Measurements from ENCODE around the gene ACTMAP. TPM values are rescaled to one million over a fixed set of nuclear protein-coding genes. Genes with fewer than 3 reads are reported as not detected.
"Not testable (repeated sequence)": the region's sequence is repeated elsewhere in the genome, so short reads cannot be mapped to it uniquely, and the experiment has no call there.

The ACTMAP gene
- total RNA-seq, 1 donor from 2014 or later = 9.5 TPM

DNA sequence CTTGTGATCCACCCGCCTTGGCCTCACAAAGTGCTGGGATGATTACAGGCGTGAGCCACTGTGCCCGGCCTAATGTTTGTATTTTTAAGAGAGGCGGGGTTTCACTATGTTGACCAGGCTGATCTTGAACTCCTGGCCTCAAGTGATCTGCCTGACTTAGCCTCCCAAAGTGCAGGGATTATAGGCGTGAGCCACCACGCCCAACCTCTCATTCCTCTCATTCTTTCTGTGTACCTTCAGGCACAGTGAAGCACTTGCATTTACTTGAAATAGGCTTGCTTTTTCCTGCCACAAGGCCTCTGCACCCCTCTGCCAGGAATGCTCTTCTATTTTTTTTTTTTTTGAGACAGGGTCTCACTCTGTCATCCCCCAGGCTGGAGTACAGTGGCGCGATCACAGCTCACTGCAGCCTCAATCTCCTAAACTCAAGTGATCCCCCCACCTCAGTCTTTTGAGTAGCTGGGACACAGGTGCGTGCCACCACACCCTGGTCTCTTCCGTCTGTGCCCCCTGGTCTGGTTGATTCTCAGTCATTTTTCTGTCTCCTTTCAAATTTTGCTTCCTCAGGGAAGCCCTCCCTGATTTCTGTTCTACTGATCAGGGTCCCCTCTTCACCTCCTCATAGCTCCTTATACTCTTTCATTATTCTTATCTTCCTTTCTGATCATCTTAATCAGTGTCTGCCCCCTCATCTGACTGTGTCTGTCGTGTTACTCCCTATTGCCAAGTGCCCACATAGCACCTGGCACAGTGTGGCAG is 15.1 kb downstream of the ACTMAP start:
- no peak overlapping the region for H3K27ac Mint-ChIP-seq
- no peak for DNase-seq (ENCODE audit: low spot score)
- peaks cover 39% of the 10 kb centered on the region for H3K36me3 Mint-ChIP-seq (ENCODE audit: low read depth)
- peaks cover 10% of the 10 kb centered on the region for H3K4me1 Mint-ChIP-seq (ENCODE audit: low read depth)
- no peaks in the 10 kb centered on the region for H3K9me3 Mint-ChIP-seq
- intact Hi-C loops (cut with micrococcal nuclease) = no loop called here
- no peaks in the 10 kb centered on the region for H3K27me3 Mint-ChIP-seq (ENCODE audit: insufficient read depth)
- H3K4me3 Mint-ChIP-seq = no peak overlapping the region

DNA sequence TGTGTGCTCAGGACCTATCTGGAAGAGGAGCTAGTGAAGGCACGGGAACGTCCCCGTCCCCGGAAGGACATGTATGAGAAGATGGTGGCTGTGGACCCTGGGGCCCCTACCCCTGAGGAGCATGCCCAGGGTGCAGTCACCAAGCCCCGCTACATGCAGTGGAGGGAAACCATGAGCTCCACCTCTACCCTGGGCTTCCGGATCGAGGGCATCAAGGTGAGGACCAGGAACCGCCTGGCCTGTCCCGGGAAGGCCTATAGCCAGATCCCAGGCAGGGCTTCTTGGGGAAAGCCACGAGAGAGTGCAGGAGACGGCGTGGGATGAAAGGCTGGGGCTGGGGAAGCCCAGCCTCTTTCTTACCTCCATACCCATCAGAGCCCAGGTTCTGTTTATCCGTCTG is 17.1 kb downstream of the ACTMAP start:
- Mint-ChIP-seq H3K9me3 (no peaks in the 10 kb centered on the region), H3K27me3 (ENCODE audit: insufficient read depth) (no peaks in the 10 kb centered on the region), H3K4me1 (ENCODE audit: low read depth) (no peaks in the 10 kb centered on the region), H3K4me3 (no peak overlapping the region), H3K27ac (no peak overlapping the region), H3K36me3 (ENCODE audit: low read depth) (peaks cover 33% of the 10 kb centered on the region)
- intact Hi-C loops (cut with micrococcal nuclease) = no loop called here
- DNase-seq (ENCODE audit: low spot score) = no peak

DNA sequence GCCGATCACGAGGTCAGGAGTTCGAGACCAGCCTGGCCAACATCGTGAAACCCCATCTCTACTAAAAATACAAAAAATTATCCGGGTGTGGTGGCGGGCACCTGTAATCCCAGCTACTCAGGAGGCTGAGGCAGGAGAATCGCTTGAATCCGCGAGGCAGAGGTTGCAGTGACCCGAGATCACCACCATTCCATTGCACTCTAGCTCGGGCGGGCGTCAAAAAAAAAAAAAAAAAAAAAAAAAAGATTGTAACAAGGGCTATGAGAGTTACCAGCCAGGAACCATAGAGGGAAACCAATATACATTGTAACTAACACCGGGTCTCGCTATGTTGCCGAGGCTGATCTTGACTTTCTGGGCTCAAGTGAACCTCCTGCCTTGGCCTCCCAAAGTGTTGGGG is 18.0 kb downstream of the ACTMAP start:
- H3K27me3 Mint-ChIP-seq (ENCODE audit: insufficient read depth); H3K9me3 Mint-ChIP-seq; DNase-seq (ENCODE audit: low spot score); H3K4me3 Mint-ChIP-seq; H3K4me1 Mint-ChIP-seq (ENCODE audit: low read depth); intact Hi-C loops (cut with micrococcal nuclease); H3K27ac Mint-ChIP-seq: not testable (repeated sequence)
- H3K36me3 Mint-ChIP-seq (ENCODE audit: low read depth) = peaks cover 31% of the 10 kb centered on the region

DNA sequence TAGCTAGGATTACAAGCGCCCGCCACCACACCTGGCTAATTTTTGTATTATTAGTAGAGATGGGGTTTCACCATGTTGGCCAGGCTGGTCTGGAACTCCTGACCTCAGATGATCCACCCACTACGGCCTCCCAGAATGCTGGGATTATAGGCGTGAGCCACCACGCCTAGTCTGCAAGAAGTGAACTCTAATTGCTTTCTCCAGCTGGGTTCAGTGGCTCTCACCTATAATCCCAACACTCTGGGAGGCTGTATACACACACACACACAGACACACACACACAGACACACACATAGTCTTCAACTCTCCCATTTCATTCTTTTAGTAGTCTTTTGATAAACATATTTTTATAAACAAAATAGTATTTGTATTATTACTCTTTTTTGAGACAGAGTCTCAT is 20.2 kb downstream of the ACTMAP start:
- DNase-seq (ENCODE audit: low spot score) = not testable (repeated sequence)

DNA sequence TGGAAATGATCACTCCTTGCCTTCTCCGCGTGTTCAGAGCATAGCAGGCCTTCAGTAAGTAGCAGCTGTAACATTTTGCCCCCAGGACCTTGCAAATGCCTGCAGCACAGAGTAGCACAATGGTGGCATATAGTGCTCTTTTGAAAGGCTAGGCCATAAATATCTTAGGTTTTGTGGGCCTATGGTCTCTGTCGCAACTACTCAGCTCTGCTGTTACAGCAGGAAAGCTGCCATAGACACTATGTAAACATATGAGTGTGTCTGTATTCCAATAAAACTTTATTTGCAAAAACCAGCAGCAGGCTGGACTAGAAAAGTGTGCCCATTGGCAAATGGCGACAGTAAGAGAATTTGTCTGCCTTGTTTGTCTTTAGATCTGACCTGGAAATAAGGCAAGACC is 24.0 kb downstream of the ACTMAP start:
- Mint-ChIP-seq H3K4me3 (no peak overlapping the region), H3K9me3 (peaks cover 4% of the 10 kb centered on the region), H3K36me3 (ENCODE audit: low read depth) (peaks cover 36% of the 10 kb centered on the region)

More for the DNA sequence above, 20.2 kb downstream of the ACTMAP start:
- H3K4me3 Mint-ChIP-seq; H3K27ac Mint-ChIP-seq; H3K27me3 Mint-ChIP-seq (ENCODE audit: insufficient read depth); intact Hi-C loops (cut with micrococcal nuclease); H3K4me1 Mint-ChIP-seq (ENCODE audit: low read depth); H3K9me3 Mint-ChIP-seq: not testable (repeated sequence)
- H3K36me3 Mint-ChIP-seq (ENCODE audit: low read depth) = peaks cover 34% of the 10 kb centered on the region

GRCh38 chr19:40724855-40725254 is 25.4 kb downstream of the ACTMAP start:
- intact Hi-C loops (cut with micrococcal nuclease) = no loop called here
- peaks cover 18% of the 10 kb centered on the region for H3K4me1 Mint-ChIP-seq (ENCODE audit: low read depth)
- H3K36me3 Mint-ChIP-seq (ENCODE audit: low read depth) = peaks cover 35% of the 10 kb centered on the region
- no peak for DNase-seq (ENCODE audit: low spot score)
- H3K9me3 Mint-ChIP-seq = peaks cover 4% of the 10 kb centered on the region
- no peak overlapping the region for H3K4me3 Mint-ChIP-seq
- H3K27ac Mint-ChIP-seq = no peak overlapping the region
- H3K27me3 Mint-ChIP-seq (ENCODE audit: insufficient read depth) = no peaks in the 10 kb centered on the region

More for the DNA sequence above, 24.0 kb downstream of the ACTMAP start:
- H3K27me3 Mint-ChIP-seq (ENCODE audit: insufficient read depth) = no peaks in the 10 kb centered on the region
- DNase-seq (ENCODE audit: low spot score) = no peak
- peaks cover 8% of the 10 kb centered on the region for H3K4me1 Mint-ChIP-seq (ENCODE audit: low read depth)
- no peak overlapping the region for H3K27ac Mint-ChIP-seq
- intact Hi-C loops (cut with micrococcal nuclease) = no loop called here

GRCh38 chr19:40724315-40724714 is 26.0 kb downstream of the ACTMAP start:
- Mint-ChIP-seq H3K4me3 (no peak overlapping the region), H3K27ac (no peak overlapping the region), H3K4me1 (ENCODE audit: low read depth) (peaks cover 18% of the 10 kb centered on the region), H3K27me3 (ENCODE audit: insufficient read depth) (no peaks in the 10 kb centered on the region), H3K36me3 (ENCODE audit: low read depth) (peaks cover 35% of the 10 kb centered on the region), H3K9me3 (peaks cover 4% of the 10 kb centered on the region)
- no peak for DNase-seq (ENCODE audit: low spot score)
- intact Hi-C loops (cut with micrococcal nuclease) = no loop called here

- no peak overlapping the region for H3K4me3 Mint-ChIP-seq
- H3K36me3 Mint-ChIP-seq (ENCODE audit: low read depth) = peaks cover 35% of the 10 kb centered on the region
- H3K9me3 Mint-ChIP-seq = peaks cover 4% of the 10 kb centered on the region
- no peaks in the 10 kb centered on the region for H3K27me3 Mint-ChIP-seq (ENCODE audit: insufficient read depth)
- peaks cover 18% of the 10 kb centered on the region for H3K4me1 Mint-ChIP-seq (ENCODE audit: low read depth)
- H3K27ac Mint-ChIP-seq = peak overlapping the region; percentile 25
- intact Hi-C loops (cut with micrococcal nuclease) = no loop called here
- DNase-seq (ENCODE audit: low spot score) = no peak
These were observed 26.5 kb downstream of the ACTMAP start for GRCh38 chr19:40723661-40724254.

DNA sequence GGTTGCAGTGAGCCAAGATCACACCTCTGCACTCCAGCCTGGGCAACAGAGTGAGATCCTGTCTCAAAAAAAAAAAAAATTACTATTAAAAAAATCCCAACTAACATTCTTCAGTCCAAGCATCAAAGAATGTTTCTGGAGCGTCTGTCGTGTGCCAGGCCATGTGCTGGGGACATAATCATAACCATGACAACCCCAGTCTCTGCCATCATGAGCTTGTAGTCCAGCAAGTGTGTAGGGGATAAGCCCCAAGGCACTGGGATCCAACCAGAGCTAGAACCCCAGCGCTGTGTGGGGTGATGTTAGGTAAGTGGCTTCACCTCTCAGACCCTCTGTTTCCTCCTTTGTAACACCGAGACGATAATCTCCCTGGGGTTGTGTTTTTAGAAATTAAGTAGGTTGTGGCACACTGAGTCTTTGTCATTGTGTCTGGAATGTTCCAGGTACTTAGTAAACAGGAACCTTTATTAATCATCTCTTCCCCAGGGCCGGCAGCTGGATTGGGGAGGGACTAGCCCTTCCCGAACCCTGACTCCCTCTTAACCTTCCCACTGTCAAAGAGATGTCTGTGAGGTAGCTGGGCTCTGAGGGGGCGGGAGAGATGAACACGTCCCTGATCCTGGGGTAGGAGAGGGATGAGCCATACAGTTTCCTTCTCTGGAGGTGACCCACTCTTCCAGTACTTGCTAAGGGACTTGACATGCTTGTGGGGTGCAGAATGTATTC is 28.2 kb downstream of the ACTMAP start:
- Mint-ChIP-seq H3K36me3 (ENCODE audit: low read depth) (peaks cover 35% of the 10 kb centered on the region), H3K27ac (no peak overlapping the region)
- intact Hi-C loops (cut with micrococcal nuclease) = no loop called here

GRCh38 chr19:40721140-40721486 is 29.2 kb downstream of the ACTMAP start:
- intact Hi-C loops (cut with micrococcal nuclease) = no loop called here
- Mint-ChIP-seq H3K4me3 (no peak overlapping the region), H3K27ac (no peak overlapping the region), H3K9me3 (peaks cover 4% of the 10 kb centered on the region), H3K4me1 (ENCODE audit: low read depth) (peaks cover 29% of the 10 kb centered on the region), H3K27me3 (ENCODE audit: insufficient read depth) (no peaks in the 10 kb centered on the region), H3K36me3 (ENCODE audit: low read depth) (peaks cover 31% of the 10 kb centered on the region)
- DNase-seq (ENCODE audit: low spot score) = no peak

More for the DNA sequence above, 28.2 kb downstream of the ACTMAP start:
- no peaks in the 10 kb centered on the region for H3K27me3 Mint-ChIP-seq (ENCODE audit: insufficient read depth)
- DNase-seq (ENCODE audit: low spot score) = no peak
- peaks cover 4% of the 10 kb centered on the region for H3K9me3 Mint-ChIP-seq
- H3K4me1 Mint-ChIP-seq (ENCODE audit: low read depth) = peaks cover 24% of the 10 kb centered on the region
- no peak overlapping the region for H3K4me3 Mint-ChIP-seq

DNA sequence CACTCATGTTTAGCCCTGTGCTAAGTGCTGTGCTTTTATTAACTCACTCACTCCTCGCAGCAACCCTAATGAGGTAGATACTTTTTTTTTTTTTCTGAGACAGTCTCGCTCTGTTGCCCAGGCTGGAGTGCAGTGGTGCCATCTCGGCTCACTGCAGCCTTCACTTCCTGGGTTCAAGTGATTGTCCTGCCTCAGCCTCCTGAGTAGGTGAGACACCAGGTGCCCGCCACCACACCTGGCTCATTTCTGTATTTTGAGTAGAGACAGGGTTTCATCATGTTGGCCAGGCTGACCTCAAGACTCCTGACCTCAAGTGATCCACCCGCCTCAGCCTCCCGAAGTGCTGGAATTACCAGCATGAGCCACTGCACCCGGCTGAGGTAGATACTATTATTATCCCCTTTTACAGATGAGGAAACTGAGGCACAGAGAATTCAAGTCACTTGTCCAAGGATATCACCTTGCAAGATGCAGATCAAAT is 30.8 kb downstream of the ACTMAP start:
- no peak for DNase-seq (ENCODE audit: low spot score)
- peaks cover 45% of the 10 kb centered on the region for H3K4me1 Mint-ChIP-seq (ENCODE audit: low read depth)
- H3K27me3 Mint-ChIP-seq (ENCODE audit: insufficient read depth) = no peaks in the 10 kb centered on the region
- intact Hi-C loops (cut with micrococcal nuclease) = loop anchor here (5.0 to 10.0 kb wide), 4 partner anchors 255 to 1168 kb away; partner anchors contain the start of genes AKT2, BLVRB, C19orf47 and PLD3
- peak overlapping the region; percentile 97 for H3K4me3 Mint-ChIP-seq
- peaks cover 4% of the 10 kb centered on the region for H3K9me3 Mint-ChIP-seq
- peaks cover 26% of the 10 kb centered on the region for H3K36me3 Mint-ChIP-seq (ENCODE audit: low read depth)
- no peak overlapping the region for H3K27ac Mint-ChIP-seq

GRCh38 chr19:40718774-40719391 is 31.4 kb downstream of the ACTMAP start:
- Mint-ChIP-seq H3K4me3 (peak overlapping the region; percentile 97), H3K27ac (no peak overlapping the region), H3K27me3 (ENCODE audit: insufficient read depth) (no peaks in the 10 kb centered on the region), H3K9me3 (peaks cover 4% of the 10 kb centered on the region), H3K36me3 (ENCODE audit: low read depth) (peaks cover 25% of the 10 kb centered on the region), H3K4me1 (ENCODE audit: low read depth) (peaks cover 49% of the 10 kb centered on the region)
- DNase-seq (ENCODE audit: low spot score) = no peak
- intact Hi-C loops (cut with micrococcal nuclease) = loop anchor here (5.0 to 10.0 kb wide), 4 partner anchors 254 to 1168 kb away; partner anchors contain the start of genes AKT2, BLVRB, C19orf47 and PLD3
